SH-SY5Y (cell line): Measurements from ENCODE around the gene CSTPP1.

ENCODE experiments used
- GATA2 ChIP-seq: IDR thresholded peaks from 2 replicates; pipeline ENCODE4 v1.6.1; 2011; ENCODE audit warnings: mild to moderate bottlenecking, low read depth, low read length
- GATA3 ChIP-seq: IDR thresholded peaks from 2 replicates; pipeline ENCODE4 v1.6.1; 2011; ENCODE audit warnings: low read depth, mild to moderate bottlenecking, low read length, moderate library complexity

GRCh38 chr11:47207459-47207858 is 270.9 kb downstream of the CSTPP1 start:
- TF ChIP-seq GATA2, result no peak
- TF ChIP-seq GATA3, result no peak
